Activated CD4-positive, CD25-positive, alpha-beta regulatory T cell treated with anti-CD3 and anti-CD28 coated beads, Interleukin-2, amount 50 U/mL, for 16 hours (primary cell): ENCODE results near the gene IKZF2.

Source experiments
- DNase-seq: peaks from one replicate; pipeline ENCODE4 v3.0.0-alpha.2; 2020; ENCODE audit warnings: low read depth, low spot score

Gene IKZF2

GRCh38 chr2:213101692-213102460 is 49.5 kb downstream of the IKZF2 start:
- no peak for DNase-seq

- DNase-seq: no peak
Observed at GRCh38 chr2:213101109-213101508, 50.3 kb downstream of the IKZF2 start.

DNA sequence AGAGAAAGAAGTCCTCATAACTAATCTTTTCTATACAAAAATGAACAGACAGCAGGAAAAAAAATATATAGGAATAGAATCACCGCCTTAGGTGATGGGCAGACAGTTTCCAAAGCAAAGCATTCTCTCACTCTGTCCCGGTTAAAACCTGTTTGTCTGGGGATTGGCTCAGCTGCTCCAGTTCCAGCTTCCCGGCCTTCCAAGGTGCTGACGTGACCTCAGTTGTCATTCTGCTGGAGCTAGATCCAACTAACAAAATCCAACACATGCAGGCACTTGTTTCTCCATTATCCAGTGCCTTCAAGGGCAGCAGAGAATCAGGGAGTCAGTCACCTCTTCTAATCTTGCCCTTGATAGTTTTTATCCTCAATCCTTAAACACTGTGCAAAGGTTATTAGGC is 52.8 kb downstream of the IKZF2 start:
- DNase-seq: no peak

GRCh38 chr2:213091765-213092164 is 59.6 kb downstream of the IKZF2 start:
- DNase-seq: no peak

DNA sequence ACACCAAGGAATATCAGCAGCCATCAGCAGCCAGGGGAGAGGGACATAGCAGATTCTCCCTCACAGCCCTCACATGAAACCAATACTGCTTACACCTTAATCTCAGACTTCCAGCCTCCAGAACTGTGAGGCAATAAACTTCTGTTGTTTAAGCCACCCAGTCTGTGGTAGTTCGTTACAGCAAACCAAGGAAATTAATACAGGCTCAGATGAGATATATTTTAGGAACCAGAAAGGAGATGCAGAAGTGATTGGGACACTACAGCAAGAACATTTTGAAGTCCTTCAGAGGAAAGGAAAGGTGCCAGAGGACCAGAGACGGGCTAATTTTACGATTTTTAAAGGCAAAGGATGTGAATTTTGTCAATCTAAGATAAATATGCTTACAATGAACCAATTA is 60.6 kb downstream of the IKZF2 start:
- DNase-seq: no peak

DNA sequence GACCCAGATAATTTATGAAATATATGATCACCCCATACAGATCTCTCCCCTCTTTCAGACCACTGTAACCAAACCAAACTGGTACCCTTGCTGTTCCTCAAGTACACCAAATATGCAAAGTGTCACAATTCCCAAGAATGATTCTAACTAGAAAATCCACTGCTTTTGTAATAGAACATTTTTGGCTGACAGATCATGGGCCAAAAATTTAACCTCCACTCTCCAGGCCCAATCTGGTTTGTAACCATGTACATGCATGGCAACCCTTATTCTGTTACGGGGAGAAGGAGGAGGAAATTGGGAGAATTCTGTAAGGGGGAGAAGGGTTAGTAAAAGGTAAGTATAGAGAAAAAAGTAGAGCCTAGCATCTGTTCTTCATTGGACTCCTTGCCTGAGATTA is 62.0 kb downstream of the IKZF2 start:
- DNase-seq: no peak

DNA sequence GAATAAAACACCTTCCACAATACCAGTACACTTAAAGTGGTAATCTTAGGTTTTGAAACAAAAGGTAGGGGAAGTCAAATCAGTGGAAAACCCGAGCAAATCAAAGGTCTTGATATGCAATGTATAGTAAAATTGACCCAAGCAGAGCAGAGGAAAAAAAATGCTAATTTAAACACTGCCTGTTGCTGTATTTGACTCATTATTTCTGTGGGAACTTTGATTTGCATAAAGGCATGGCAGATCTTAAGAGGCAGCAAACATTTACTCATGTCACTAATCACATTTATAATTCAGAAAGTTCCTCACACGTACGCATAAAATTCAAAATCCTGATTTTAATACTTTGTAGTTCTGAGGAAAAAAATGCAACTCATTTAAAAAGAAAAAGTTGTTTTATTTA is 64.4 kb downstream of the IKZF2 start:
- DNase-seq: no peak

GRCh38 chr2:213086571-213086970 is 64.8 kb downstream of the IKZF2 start:
- no peak for DNase-seq

DNA sequence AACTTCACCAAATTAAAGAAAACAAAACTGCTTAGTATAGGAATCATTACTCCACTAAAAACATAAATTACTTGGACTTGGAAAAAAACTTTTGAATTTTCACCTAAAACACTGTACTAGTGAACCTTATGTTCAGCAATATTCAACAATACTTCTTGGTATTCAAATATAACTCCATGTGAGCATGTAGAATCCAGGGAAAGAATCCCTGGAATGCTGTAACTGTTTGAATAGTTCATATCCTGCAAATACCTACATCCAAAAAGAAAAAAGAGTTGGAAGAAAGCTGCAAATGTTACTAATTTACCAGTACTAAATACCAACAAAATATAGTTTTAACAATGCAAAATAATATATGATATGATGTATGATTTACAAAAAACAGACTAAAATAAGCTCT is 65.4 kb downstream of the IKZF2 start:
- no peak for DNase-seq

GRCh38 chr2:213085538-213085937 is 65.9 kb downstream of the IKZF2 start:
- DNase-seq: no peak

DNA sequence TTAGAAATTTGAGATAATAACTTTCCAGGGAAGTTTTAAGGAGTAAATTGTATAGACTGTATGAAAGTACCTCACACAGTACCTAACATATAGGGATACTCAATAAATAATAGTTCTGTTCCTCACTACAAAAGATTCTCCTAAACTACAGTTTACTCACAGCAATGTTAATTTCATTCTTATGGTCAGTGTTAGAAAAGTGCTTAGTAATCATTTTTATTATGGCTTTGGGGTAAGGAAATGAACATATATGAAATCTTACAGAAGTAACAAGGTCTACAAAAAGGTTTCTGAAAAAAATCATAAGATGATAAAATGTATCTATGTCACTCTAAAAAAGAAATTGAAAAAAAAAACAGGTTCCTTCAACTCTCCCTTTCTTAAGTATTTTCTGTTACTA is 67.2 kb downstream of the IKZF2 start:
- no peak for DNase-seq

GRCh38 chr2:213080969-213081617 is 70.3 kb downstream of the IKZF2 start:
- no peak for DNase-seq

- no peak for DNase-seq
Observed at GRCh38 chr2:213079756-213080155, 71.7 kb downstream of the IKZF2 start.

DNA sequence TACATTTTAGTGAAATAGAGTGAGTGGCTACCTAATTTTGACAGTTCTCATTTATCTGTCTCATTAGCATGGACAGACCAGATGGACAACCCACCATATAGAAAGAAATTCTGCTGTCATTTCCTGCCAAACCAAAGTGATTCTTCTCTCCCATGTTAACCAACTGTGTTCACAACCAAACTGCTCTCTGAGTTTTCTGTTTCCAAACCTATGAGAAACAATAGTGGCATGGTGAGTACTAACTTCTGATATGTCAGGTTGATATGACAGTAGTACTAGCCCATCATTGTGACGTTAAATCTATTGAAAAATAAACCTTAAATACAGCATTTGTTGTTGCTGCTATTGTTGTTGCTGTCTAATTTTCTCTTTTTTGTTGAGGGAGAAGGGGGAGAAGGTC is 72.7 kb downstream of the IKZF2 start:
- no peak for DNase-seq

GRCh38 chr2:213069531-213069930 is 81.9 kb downstream of the IKZF2 start:
- DNase-seq: no peak

DNA sequence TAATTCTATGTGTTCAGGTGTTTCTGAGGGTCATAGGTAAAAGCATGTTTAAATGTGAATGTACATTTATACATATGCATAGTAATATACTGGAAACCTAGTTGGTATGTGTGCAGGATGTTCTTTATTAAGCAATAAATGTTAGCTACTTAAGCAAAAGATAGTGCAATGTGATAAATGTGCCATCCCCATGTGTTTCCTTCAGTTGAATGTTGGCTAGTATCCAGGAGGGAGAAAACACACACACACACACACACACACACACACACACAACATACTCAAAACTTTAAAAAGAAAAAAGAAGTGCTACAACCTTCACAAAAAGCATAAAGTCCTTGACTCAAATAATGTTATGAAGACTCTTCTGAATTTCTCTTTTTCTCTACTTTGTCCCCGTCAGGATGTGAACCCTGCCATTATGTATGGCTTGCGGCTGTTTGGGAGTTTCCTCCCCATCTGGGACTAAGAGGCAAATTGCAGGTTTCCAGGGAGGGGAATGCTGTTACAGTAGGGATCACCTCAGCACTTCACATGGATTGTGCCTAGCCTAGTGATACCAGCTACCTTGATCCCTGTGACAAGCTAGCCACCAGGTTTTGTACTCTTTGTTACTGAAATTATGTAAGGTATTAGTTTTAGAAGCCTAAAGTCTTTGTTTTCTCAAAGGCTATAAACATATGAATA is 82.6 kb downstream of the IKZF2 start:
- DNase-seq: no peak

GRCh38 chr2:213067888-213068287 is 83.5 kb downstream of the IKZF2 start:
- no peak for DNase-seq

GRCh38 chr2:213066443-213066743 is 85.0 kb downstream of the IKZF2 start:
- DNase-seq: no peak

DNA sequence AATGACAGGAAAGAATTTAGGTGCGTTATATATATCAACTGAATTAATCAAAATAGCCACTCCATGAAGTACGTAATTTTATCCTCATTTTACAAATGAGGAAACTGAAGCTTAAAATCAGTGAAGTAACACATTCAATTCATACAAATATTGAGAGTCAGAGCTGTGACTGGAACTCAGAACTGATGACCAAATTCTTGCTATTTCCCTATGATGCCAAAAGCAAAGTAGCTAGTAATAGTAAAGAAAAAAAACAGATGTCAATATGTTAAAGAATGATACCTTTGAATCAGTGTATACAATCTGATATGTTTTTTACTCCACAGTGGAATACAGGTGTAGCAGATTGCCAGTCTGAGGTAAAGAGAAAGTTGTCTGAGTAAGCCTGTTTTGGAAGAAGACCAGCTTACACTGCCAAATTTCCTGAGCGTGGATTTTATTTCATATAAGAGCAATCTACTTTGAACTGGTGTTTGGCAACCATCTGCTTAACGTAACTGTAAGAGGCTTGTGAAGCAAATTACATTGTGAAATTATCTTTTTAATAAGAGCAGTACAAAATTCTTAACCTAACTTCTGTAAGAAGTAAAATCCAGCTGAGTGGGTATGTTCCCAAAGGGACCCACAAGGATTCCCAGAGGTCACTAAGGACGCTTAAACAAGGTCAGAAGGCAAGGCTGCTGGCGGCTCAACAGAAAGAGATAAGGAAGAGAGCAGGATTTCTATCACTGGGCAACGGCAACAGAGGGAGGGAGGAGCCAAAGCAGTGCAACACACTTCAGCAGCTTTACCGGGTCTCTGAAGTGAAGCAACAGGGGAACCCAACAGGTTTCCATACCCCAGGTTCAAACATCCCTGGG is 85.6 kb downstream of the IKZF2 start:
- no peak for DNase-seq

- DNase-seq: no peak
Observed at GRCh38 chr2:213064099-213064498, 87.3 kb downstream of the IKZF2 start.

GRCh38 chr2:213057977-213058376 is 93.4 kb downstream of the IKZF2 start:
- DNase-seq: no peak

DNA sequence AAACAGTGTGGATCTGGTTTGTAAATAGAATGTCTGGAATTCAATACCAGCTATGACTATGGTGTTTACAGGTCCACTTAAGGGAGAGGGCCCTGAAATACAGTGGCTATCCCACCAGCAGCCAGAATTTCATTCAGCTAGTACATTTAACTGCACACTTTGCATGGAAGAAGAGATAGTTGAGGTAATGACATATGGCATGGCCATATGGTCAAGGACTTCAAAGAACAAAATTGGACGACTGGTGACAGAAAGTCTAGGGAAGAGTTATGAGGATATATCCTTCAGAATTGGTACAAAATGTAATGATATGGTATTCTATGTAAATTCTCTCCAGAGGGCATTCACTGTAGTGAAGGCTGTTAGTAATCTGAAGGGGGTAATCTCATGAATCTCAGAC is 105.0 kb downstream of the IKZF2 start:
- no peak for DNase-seq
